HG03159 (cell line): ENCODE measurements around the gene FBXL19.
"Not testable (repeated sequence)": the region's sequence is repeated elsewhere in the genome, so short reads cannot be mapped to it uniquely, and the experiment has no call there.

Experiments used
- ATAC-seq: cut with Tn5 transposase; IDR thresholded peaks from one replicate; pipeline ENCODE4 v1.9.1; 2021; ENCODE audit warnings: mild to moderate bottlenecking, moderate library complexity; ENCODE audit not compliant: unreplicated experiment

FBXL19 gene

DNA sequence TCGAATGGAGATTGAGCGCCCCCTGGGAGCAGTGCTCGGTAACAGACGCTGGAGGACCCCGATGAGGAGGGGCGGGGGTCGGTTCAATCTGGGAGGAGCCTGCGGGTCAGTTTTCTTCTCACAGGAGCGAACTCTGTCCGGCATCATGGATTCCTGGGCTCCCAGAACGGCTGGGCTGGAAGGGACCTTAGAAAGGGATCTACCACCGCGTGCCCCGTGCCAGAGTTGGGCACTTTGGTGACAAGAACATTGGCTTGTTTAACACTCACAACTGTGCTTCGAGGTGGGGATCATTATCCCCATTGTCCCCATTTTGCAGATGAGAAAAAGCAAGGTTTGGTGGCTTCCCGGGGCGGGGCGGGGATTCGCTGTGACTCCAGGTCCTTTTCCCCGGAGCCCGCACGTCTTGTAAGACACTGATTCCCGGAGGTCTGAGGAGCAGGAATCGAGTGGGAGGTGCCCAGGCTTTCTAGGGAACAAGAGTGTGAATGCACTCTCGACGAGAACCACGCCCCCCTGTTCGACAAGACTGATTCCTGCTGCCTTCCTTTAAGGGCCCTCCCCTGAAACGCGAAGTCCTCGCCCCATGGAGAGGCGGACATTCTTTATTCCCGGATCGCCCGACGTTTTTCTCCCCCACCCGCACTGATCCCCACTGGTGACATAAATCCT, 1.5 kb upstream of the FBXL19 start:
- peak; percentile 1 for ATAC-seq

DNA sequence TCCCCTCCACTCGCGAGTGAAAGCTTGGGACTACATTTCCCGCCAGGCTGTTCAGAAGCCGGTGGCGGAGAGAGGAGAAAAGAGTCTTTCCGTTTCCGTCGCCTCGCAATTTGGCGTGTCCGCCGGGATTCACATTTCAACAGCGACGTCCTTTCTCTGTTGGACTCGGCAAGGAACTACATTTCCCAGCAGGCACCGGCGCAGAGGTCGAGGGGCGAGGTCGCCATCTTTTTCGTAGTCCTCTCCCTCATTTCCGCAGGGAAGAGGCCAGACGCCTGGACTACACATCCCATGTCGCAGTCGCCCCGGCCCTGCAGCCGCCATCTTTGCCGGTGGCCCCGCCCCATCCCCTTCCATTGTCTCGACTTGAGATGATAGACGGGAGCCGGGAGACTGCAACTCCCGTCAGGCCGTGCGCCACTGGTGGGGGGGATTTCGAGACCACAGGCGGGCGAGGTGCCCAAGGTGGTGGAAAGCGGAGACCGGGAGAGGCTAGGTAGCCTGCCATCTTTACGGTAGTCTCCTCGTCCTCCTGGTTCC, 882 bp upstream of the FBXL19 start:
- ATAC-seq = peak; percentile 63

DNA sequence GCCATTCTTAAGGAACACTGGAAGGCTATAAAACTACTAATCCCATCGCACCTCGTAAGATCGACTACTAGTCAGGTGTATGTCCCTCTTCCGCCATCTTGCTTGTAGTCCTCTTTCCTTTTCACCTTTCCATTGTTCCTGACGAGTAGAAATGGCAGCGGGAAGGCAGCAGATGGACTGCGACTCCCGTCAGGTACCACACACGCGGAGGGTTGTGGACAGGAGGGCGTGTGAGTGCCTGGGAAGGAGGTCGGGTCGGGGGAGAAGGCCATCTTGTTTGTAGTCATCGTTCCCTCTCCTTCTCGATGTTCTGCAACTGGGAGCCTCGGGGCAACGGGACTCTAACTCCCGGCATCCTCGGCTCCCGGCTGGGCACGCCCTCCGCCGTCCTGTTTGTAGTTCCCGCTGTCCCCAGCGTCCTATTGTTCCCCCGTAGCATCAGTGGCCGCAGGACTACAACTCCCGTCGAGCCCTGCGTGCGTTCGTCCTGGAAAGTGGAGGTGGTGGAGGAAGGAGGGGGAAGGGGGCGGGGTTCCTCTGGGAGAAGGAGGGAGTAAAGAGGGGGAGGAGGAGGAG, 324 bp upstream of the FBXL19 start:
- ATAC-seq = peak; percentile 64

DNA sequence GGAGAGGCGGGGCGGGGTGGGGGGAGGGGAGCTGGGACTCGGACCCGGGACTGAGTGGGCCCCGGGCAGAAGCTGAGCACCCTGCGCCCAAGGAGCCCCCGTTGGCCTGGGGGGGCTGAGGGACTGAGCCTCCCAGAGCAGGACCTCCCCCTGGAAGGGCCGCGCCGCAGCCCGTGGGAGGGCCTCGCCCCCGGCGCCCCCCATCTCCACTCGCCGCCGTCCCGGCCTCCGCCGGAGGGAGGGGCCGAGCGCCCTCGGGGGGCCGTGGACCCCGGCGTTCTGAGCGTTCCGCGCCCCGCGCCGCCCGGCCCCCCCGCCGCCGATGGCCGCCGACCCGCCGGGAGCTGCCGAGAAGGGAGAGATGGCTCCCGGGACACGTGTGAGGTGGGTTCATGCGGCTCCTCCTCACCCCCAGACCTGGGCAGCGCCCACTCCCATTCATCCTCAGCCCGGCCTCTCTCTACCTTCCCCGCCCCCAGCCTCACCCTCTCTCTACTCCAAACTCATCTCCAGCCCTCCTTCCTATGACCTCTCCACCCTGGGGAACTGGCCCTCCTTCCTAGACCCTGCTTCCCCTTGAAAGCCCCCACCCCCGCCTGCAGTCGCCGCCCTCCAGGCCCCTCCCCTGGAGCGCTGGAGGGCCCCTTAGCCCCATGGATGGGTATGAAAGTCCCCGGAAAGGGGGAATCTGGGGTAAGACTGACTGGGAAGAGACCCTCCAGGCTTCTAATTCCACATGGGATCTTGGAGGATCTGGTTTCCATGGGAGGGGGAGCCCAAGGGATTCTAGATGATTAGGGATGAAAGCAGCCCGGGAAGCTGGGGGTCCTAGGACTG, 922 bp downstream of the FBXL19 start:
- ATAC-seq = no peak

DNA sequence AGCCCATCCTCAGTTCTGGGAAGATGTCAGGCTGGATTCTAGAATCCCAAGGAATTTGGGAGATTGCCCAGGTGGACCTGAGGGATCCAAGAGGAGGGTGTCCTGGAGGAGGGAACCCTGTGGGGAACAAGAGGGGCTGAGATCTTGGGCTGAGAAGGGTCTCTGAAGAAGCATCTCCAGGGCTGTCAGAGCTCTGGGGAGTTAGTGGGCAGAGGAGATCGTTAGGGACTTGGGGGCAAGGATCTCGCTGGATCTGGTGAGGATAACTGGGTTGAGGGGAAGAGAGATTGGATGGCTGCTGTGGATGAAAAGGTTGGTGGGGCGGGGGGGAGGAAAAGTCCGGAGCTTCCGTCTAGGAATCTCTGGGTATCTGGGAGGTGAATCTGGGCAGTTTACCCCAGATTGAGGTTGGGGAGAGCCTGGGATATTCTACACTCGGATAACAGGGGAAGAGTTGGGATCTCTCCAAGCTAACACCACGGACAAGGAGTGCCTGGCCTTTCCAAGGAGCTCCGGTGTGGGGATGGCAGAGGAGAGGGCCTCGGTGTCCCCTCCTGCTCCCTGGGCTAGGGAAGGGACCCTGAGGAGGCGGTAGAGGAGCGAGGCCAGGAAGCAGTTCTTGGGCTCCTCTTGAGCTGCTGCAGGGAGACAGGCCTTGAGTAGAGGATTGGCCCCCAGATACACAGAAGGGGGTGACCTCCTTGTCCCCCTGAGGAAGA, 1.7 kb downstream of the FBXL19 start:
- ATAC-seq = no peak

DNA sequence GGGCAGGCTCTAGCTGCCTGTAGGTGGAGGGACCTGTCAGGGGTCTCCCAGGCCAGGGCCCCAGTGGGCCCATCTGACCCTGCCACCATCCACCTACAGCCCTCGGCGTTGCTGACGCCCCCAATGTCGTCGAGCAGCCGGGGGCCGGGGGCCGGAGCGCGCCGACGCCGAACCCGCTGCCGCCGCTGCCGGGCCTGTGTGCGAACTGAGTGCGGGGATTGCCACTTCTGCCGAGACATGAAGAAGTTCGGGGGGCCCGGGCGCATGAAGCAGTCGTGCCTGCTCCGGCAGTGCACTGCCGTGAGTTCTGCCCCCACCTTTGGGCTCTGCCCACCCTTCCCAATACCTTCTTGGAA, 2.2 kb downstream of the FBXL19 start:
- no peak for ATAC-seq

DNA sequence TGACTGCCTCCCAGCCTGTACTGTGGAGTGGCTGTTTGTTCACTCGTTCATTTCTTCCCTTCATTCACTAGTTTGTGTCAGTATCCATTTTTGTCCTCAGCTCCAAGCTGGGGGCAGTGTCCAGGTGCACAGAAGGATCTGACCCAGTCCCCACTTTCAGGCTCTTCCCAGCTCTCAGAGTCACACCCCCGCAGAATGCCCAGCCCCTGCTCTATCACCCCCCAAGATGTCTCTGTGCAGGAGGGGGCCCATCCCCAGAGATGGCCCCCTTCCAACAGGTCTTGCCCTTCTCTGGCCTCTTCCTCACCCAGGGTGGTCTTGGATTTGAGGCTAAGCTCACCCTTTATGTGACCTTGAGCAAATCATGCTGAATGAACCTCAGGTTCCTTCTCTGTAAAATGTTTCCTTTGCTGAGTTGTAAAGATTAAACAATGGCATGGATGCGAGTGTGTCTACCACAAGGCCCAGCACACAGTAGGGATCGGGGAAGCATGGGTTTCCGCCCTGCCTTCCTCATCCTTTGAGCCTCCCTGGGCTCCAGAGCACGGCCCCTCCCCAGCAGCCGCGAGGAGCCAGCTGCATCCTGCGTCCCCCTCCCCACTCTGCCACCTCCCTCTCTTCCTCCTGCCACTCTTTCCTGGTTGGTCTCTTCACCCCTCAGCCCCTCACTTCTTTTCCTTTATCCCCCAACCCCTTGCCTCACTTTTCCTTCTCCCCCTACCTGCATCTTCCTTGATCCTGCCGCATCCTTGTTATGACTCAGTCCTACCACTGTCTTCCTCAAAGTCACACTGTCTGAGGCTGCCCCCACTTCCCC, 2.8 kb downstream of the FBXL19 start:
- ATAC-seq = no peak

DNA sequence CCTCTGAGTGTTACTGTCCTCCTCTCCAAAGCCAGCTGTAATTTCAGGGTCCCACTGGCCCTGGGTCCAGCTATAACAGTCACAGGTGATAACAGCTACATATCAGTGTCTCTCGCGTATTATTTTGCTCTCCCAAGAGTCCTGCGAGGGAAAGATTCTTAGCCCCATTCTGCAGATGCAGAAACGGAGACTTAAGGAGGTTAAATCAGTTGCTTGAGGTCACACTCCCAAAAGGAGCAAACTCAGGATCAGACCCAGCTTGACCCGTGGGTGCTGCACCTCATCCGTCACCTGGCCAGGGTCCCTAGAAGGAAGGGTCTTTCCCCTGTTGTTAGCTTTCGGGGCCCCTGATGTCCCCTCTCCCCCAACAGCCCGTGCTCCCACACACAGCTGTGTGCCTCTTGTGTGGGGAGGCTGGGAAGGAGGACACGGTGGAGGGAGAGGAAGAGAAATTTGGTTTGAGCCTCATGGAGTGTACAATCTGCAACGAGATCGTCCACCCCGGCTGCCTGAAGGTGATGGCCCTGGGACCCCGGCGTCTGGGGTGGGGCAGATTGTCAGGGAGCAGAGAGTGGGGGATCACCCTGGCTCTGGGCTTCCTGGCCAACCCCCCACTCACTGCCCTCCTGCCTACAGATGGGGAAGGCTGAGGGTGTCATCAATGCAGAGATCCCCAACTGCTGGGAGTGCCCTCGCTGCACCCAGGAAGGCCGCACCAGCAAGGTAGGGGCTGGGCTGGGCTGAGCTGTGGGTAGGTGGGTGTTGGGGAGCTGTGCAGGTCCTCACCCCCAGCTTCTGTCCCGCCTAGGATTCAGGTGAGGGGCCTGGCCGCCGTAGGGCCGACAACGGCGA, 3.8 kb downstream of the FBXL19 start:
- no peak for ATAC-seq

DNA sequence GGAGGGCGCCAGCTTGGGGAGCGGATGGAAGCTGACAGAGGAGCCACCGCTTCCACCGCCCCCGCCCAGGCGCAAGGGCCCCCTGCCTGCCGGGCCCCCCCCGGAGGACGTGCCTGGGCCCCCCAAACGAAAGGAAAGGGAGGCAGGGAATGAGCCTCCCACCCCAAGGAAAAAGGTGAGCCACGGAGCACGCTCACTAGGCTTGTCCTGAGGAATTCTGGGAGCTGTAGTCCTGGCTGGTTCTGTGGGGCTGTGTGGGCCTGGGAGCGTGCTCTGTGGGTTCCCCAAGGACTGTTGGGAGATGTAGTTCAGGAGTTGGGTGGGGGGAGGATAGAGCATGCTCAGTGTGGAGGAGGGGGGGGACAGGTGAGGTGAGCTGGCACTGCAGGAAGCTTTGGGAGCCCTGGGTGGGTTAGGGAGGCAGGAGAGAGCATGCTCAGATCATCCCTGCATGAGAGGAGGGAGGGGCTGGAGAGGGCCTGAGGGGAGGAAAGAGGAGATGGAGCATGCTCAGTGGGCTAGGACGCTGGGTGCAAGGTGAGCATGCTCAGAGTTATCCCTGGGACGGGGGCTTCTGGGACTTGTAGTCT, 4.5 kb downstream of the FBXL19 start:
- ATAC-seq = no peak

DNA sequence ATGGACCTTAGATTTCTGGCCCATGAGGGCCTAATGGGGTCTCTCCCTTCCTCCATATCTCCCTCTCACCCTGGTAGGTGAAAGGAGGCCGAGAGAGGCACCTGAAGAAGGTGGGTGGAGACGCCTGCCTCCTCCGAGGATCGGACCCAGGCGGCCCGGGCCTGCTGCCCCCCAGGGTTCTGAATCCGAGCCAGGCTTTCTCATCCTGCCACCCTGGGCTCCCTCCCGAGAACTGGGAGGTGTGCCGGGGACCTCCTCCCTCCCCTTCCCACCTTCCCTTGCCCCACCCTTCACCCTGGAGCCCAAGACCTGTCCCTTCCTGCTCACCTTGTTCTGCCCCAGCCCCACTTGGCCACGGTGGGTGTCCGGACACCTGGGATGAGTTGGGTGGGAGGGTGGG, 5.0 kb downstream of the FBXL19 start:
- no peak for ATAC-seq

DNA sequence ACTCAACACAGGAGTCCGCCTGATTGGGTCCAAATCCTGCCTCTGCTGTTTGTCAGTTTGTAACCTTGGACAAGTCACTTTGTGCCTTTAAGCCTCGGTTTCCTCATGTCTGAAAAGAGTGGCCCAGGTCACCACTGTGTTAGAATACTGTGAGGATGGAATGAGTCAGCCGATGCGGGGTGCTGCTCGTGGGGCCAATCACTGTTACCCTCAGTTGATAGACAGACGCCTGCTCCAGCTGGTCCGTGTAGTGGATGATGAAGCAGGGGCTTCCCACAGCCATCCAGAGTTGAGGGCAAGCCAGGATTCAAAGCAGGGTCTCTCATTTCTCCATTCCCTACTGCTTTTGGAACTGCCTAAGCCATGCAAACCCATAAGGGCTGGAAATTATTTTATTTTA, 5.8 kb downstream of the FBXL19 start:
- ATAC-seq = no peak

DNA sequence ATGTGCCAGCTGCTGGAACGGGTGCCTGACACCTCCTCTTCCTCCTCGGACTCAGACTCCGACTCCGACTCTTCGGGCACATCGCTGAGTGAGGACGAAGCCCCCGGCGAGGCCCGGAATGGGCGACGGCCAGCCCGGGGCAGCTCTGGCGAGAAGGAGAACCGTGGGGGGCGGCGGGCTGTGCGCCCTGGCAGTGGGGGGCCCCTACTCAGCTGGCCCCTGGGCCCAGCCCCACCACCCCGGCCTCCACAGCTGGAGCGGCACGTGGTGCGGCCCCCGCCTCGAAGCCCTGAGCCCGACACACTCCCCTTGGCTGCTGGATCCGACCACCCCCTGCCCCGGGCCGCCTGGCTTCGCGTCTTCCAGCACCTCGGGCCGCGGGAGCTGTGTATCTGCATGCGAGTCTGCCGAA, 6.8 kb downstream of the FBXL19 start:
- no peak for ATAC-seq

DNA sequence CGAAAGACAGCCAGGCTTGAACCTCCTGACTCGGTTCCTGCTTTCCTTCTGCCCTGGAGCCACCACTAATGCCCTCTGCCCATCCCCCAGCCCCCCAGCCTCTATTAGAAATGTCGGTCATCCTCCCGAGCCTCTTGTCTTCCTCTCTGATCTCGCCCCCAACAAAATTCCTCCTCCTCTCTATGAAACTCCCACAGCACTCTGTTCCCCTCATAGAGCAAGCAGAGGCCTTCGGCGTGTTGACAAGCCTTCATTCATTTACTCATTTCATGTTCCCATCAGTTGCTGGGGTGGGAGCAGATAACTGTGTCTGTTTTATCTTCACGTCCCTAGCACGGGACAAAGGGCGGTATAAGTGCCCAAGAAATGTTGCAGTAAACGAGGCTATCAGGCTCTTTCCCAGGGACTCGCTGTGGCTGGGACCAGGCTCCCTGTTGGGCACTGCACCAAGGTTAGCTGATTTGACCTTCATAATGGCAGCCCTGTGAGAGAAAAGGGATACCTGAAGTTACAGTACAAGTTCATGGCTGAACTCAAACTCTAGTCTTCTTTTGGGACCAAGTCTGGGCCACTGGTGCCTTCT, 7.8 kb downstream of the FBXL19 start:
- no peak for ATAC-seq

DNA sequence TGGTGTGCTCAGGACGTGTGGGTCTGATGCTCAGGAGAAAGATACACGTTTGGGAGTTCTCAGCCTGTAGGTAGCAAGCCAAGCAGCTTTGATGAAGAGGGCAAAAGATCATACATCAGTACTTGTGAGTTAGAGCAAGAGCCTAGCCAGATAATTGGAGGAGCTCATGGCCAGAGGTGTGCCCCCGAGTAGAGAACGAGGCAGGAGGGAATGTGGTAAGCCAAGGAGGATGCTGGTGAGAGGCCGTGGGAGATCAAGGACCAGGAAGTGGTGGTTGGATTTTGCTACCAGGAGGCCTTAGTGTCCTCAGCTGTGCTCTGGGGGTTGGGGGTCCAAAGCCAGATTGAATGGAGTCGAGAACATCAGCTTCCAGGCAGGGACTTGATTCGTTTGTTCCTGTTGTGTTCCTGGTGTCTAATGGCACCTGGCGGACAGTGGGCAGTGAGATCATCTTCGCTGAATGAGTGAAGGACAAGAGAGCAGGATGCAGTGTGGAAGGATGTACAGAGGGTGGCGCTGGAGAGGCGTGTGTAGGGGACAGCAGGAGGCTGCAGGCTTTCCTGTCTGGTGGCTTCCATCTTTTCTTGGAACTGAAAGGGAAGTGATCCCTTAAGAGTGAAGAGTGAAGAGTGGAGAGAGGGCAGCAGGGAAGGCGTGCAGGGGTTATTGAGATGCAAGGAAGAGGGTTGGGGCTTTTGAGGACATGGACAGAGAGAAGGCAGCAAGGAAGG, 11.6 kb downstream of the FBXL19 start:
- no peak for ATAC-seq

DNA sequence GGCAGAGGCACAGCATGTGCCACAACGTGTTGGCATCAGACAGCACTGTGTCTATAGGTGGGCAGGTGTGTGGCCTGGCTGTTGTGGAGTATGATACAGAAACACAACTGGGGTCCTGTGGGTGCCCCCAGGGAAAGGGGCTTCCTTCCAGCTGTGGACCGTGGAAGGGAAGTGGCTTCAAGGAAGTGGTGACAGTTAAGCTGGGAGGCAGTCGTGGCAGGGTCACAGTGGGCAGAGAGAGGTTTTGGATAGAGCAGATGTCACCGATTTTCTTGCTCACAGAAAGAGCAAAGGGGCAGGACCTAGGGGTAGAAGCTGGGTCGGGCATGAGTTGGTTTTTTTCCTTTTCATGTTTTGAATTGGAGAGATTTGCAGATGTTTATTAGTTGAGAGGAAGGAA, 14.3 kb downstream of the FBXL19 start:
- no peak for ATAC-seq

DNA sequence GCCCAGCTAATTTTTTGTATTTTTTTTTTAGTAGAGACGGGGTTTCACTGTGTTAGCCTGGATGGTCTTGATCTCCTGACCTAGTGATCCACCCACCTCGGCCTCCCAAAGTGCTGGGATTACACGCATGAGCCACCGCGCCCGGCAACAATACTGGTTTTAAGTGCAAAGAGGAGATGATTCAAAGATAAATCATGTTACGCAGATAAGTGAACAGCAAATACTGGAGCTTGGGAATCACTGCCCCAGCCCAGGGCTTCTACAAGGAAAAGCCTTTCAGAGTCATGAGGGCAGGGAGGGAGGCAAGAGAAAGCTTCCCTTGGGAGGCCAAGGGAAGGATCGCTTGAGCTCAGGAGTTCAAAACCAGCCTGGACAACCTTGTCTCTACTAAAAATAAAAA, 16.2 kb downstream of the FBXL19 start:
- ATAC-seq = not testable (repeated sequence)

DNA sequence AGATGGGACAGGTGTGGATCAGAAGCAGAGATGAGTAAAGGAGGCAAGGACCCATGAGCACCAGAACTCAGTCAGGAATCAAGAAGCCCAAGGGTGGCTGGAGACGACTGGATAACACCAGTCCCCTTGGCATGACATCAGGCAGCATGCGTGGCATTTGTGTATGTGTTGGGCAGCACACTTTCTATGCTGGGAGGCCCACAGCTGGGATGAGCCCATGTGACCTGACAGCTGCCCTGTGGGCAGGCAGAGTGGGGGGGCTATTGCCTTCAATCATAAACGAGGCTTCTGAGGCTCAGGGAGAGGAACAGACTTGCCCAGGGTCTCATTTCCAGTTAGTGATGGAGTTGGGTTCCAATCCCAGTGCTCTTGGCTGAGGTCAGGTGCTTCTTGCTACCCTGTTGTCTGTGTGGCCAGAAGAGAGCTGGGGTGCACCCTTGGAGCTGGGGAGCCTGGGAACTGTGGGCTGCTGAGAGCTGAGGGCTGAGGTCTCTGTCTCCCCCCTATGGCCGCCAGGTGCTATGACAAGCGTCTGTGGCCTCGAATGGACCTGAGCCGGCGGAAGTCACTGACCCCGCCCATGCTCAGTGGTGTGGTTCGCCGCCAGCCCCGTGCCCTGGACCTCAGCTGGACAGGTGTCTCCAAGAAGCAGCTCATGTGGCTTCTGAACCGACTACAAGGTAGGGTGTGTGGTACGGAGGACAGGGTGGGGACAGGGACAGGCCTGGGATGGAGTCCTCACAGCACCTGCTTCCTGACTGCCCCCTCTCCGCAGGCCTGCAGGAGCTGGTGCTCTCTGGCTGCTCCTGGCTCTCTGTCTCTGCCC, 18.4 kb downstream of the FBXL19 start:
- peak; percentile 77 for ATAC-seq
